ENCODE data around the gene C1orf105. TPM values are rescaled to one million over a fixed set of nuclear protein-coding genes. Genes with fewer than 3 reads are reported as not detected.

C1orf105 gene
- total RNA-seq, 1 donor from 2014 or later = not detected

- peaks cover 80% of the 10 kb centered on the region for H3K4me1 Mint-ChIP-seq
- H3K27me3 Mint-ChIP-seq (ENCODE audit: low read depth) = no peaks in the 10 kb centered on the region
- H3K36me3 Mint-ChIP-seq = peaks cover under 1% of the 10 kb centered on the region
- peak overlapping the region; percentile 5 for H3K4me3 Mint-ChIP-seq
- peak overlapping the region; percentile 97 for H3K27ac Mint-ChIP-seq
- TF ChIP-seq, protein P1, sequence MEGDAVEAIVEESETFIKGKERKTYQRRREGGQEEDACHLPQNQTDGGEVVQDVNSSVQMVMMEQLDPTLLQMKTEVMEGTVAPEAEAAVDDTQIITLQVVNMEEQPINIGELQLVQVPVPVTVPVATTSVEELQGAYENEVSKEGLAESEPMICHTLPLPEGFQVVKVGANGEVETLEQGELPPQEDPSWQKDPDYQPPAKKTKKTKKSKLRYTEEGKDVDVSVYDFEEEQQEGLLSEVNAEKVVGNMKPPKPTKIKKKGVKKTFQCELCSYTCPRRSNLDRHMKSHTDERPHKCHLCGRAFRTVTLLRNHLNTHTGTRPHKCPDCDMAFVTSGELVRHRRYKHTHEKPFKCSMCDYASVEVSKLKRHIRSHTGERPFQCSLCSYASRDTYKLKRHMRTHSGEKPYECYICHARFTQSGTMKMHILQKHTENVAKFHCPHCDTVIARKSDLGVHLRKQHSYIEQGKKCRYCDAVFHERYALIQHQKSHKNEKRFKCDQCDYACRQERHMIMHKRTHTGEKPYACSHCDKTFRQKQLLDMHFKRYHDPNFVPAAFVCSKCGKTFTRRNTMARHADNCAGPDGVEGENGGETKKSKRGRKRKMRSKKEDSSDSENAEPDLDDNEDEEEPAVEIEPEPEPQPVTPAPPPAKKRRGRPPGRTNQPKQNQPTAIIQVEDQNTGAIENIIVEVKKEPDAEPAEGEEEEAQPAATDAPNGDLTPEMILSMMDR (IDR thresholded peaks at IDR 0.05; ENCODE audit: unreplicated experiment) = no peak
- no peak for DNase-seq (ENCODE audit: low spot score in 2 of 2, unreplicated experiment in 2 of 2)
- no peaks in the 10 kb centered on the region for H3K9me3 Mint-ChIP-seq
Measured at GRCh38 chr1:172383536-172383935, 36.9 kb upstream of the C1orf105 start.

GRCh38 chr1:172384656-172385055 is 35.8 kb upstream of the C1orf105 start:
- peaks cover 80% of the 10 kb centered on the region for H3K4me1 Mint-ChIP-seq
- H3K9me3 Mint-ChIP-seq = no peaks in the 10 kb centered on the region
- peak overlapping the region; percentile 97 for H3K27ac Mint-ChIP-seq
- no peak overlapping the region for H3K4me3 Mint-ChIP-seq
- no peaks in the 10 kb centered on the region for H3K27me3 Mint-ChIP-seq (ENCODE audit: low read depth)
- TF ChIP-seq, protein P1 (IDR thresholded peaks at IDR 0.05; ENCODE audit: unreplicated experiment) = no peak
- no peak for DNase-seq (ENCODE audit: low spot score in 2 of 2, unreplicated experiment in 2 of 2)
- peaks cover 3% of the 10 kb centered on the region for H3K36me3 Mint-ChIP-seq

GRCh38 chr1:172386046-172386445 is 34.4 kb upstream of the C1orf105 start:
- peak overlapping the region; percentile 81 for H3K27ac Mint-ChIP-seq
- TF ChIP-seq, protein P1 (IDR thresholded peaks at IDR 0.05; ENCODE audit: unreplicated experiment) = no peak
- H3K27me3 Mint-ChIP-seq (ENCODE audit: low read depth) = no peaks in the 10 kb centered on the region
- no peaks in the 10 kb centered on the region for H3K9me3 Mint-ChIP-seq
- peaks cover 3% of the 10 kb centered on the region for H3K36me3 Mint-ChIP-seq
- H3K4me1 Mint-ChIP-seq = peaks cover 80% of the 10 kb centered on the region
- H3K4me3 Mint-ChIP-seq = no peak overlapping the region
- DNase-seq (ENCODE audit: low spot score in 2 of 2, unreplicated experiment in 2 of 2) = no peak

DNA sequence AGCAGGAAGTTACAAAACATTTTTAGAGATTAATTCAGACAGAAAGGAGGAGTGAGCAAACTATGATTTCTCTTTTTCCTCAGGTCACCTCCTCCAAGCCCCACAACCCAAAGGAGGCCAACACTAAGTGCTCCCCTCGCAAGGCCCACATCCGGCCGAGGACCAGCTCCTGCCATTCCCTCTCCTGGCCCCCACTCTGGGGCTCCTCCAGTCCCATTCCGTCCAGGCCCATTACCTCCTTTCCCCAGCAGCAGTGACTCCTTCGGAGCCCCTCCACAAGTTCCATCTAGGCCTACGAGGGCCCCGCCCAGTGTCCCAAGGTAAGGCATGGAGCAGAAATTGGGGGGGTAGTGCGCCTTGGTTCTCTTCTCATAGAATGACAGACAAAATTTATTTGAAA is 32.0 kb upstream of the C1orf105 start:
- TF ChIP-seq, protein P1 (IDR thresholded peaks at IDR 0.05; ENCODE audit: unreplicated experiment) = no peak
- peaks cover 81% of the 10 kb centered on the region for H3K4me1 Mint-ChIP-seq
- H3K27me3 Mint-ChIP-seq (ENCODE audit: low read depth) = no peaks in the 10 kb centered on the region
- peak overlapping the region; percentile 57 for H3K27ac Mint-ChIP-seq
- H3K36me3 Mint-ChIP-seq = peaks cover 3% of the 10 kb centered on the region
- H3K4me3 Mint-ChIP-seq = no peak overlapping the region
- no peak for DNase-seq (ENCODE audit: low spot score in 2 of 2, unreplicated experiment in 2 of 2)
- H3K9me3 Mint-ChIP-seq = no peaks in the 10 kb centered on the region

- Mint-ChIP-seq H3K9me3 (no peaks in the 10 kb centered on the region), H3K27me3 (ENCODE audit: low read depth) (no peaks in the 10 kb centered on the region), H3K4me3 (no peak overlapping the region), H3K4me1 (peaks cover 82% of the 10 kb centered on the region), H3K27ac (peak overlapping the region; percentile 97), H3K36me3 (peaks cover 3% of the 10 kb centered on the region)
- DNase-seq (ENCODE audit: low spot score in 2 of 2, unreplicated experiment in 2 of 2) = no peak
- TF ChIP-seq, protein P1 (IDR thresholded peaks at IDR 0.05; ENCODE audit: unreplicated experiment) = no peak
Measured at GRCh38 chr1:172390301-172390682, 30.2 kb upstream of the C1orf105 start.

Data from mesothelial cell of epicardium (in vitro differentiated cells).